IMR-90 (cell line): Measurements from ENCODE around the gene AMPD2.

Experiments
- CEBPB ChIP-seq: IDR thresholded peaks from 2 replicates; pipeline ENCODE4 v1.6.1; 2012; ENCODE audit warnings: low read depth, low read length, improper control_type of control experiment
- CHD1 ChIP-seq: IDR thresholded peaks from 2 replicates; pipeline ENCODE4 v1.6.1; 2012; ENCODE audit warnings: low read depth, low read length, improper control_type of control experiment
- CTCF ChIP-seq: conservative IDR thresholded peaks from 2 replicates; pipeline ENCODE4 v1.5.1; 2012; ENCODE audit warnings: mild to moderate bottlenecking, low read depth, low read length, improper control_type of control experiment
- ELK1 ChIP-seq: fragments of 150-350 bp; IDR thresholded peaks from 2 replicates; pipeline ENCODE4 v1.6.1; 2016; ENCODE audit warnings: low read depth, mild to moderate bottlenecking, low read length, moderate library complexity, borderline replicate concordance
- FOS ChIP-seq: fragments of 150-350 bp; IDR thresholded peaks from 2 replicates; pipeline ENCODE4 v1.6.1; 2016; ENCODE audit warnings: low read depth, low read length
- MXI1 ChIP-seq: IDR thresholded peaks from 2 replicates; pipeline ENCODE4 v1.6.1; 2012; ENCODE audit warnings: low read depth, mild to moderate bottlenecking, low read length, moderate library complexity, borderline replicate concordance
- NFE2L2 ChIP-seq: fragments of 150-350 bp; IDR thresholded peaks from 2 replicates; pipeline ENCODE4 v1.6.1; 2016; ENCODE audit warnings: low read depth, mild to moderate bottlenecking, low read length
- POLR2A ChIP-seq: IDR thresholded peaks from 2 replicates; pipeline ENCODE4 v1.6.1; 2012; ENCODE audit warnings: mild to moderate bottlenecking, low read depth, low read length
- RAD21 ChIP-seq: IDR thresholded peaks from 2 replicates; pipeline ENCODE4 v1.6.1; 2012; ENCODE audit warnings: low read length, improper control_type of control experiment
- RFX5 ChIP-seq: IDR thresholded peaks from 2 replicates; pipeline ENCODE4 v1.8.0; 2012; ENCODE audit warnings: low read depth, mild to moderate bottlenecking, low read length, moderate library complexity
- SMC3 ChIP-seq: fragments of 150-350 bp; IDR thresholded peaks from 2 replicates; pipeline ENCODE4 v1.6.1; 2016; ENCODE audit warnings: low read depth, mild to moderate bottlenecking, antibody characterized with exemption, low read length, moderate library complexity
- USF2 ChIP-seq: fragments of 150-350 bp; IDR thresholded peaks from 2 replicates; pipeline ENCODE4 v1.6.1; 2017; ENCODE audit warnings: mild to moderate bottlenecking, antibody characterized with exemption, low read length, low read depth

GRCh38 chr1:109664671-109665070 is 45.0 kb downstream of the AMPD2 start:
- TF ChIP-seq CTCF (no peak), SMC3 (no peak), POLR2A (no peak), ELK1 (no peak), MXI1 (no peak), CHD1 (no peak), RAD21 (no peak), FOS (no peak), RFX5 (no peak), NFE2L2 (no peak), CEBPB (no peak), USF2 (no peak)
